Cardiac fibroblast (primary cell): ENCODE measurements around the gene PER3.

ENCODE experiments used
- DNase-seq, 2 donors: peaks; one replicate each; pipeline versions ENCODE4 v3.0.0 to v3.0.0-alpha.2; 2010; ENCODE audit warnings: low read depth in 2 of 2
- H3K4me3 ChIP-seq, 2 donors: replicated peaks in 1 of 2; 1 replicate in 1 of 2; 2 replicates in 1 of 2; pipeline ENCODE4 v1.5.1; 2011; ENCODE audit warnings: low read depth in 2 of 2, low read length in 2 of 2, mild to moderate bottlenecking in 2 of 2, moderate library complexity in 1 of 2
- TF ChIP-seq, protein P1 (sequence below): IDR thresholded peaks from one replicate; pipeline ENCODE4 v1.5.1; 2011; ENCODE audit warnings: low read depth, mild to moderate bottlenecking, low read length, inconsistent platforms

Gene PER3

GRCh38 chr1:7860130-7860529 is 76.0 kb downstream of the PER3 start:
- DNase-seq: no peak
- TF ChIP-seq, protein P1, sequence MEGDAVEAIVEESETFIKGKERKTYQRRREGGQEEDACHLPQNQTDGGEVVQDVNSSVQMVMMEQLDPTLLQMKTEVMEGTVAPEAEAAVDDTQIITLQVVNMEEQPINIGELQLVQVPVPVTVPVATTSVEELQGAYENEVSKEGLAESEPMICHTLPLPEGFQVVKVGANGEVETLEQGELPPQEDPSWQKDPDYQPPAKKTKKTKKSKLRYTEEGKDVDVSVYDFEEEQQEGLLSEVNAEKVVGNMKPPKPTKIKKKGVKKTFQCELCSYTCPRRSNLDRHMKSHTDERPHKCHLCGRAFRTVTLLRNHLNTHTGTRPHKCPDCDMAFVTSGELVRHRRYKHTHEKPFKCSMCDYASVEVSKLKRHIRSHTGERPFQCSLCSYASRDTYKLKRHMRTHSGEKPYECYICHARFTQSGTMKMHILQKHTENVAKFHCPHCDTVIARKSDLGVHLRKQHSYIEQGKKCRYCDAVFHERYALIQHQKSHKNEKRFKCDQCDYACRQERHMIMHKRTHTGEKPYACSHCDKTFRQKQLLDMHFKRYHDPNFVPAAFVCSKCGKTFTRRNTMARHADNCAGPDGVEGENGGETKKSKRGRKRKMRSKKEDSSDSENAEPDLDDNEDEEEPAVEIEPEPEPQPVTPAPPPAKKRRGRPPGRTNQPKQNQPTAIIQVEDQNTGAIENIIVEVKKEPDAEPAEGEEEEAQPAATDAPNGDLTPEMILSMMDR: no peak

GRCh38 chr1:7861452-7861851 is 77.4 kb downstream of the PER3 start:
- no peak for DNase-seq
- TF ChIP-seq, protein P1: no peak
- H3K4me3 ChIP-seq: no peak overlapping the region

More at GRCh38 chr1:7860130-7860529, 76.0 kb downstream of the PER3 start:
- H3K4me3 ChIP-seq: no peak overlapping the region

DNA sequence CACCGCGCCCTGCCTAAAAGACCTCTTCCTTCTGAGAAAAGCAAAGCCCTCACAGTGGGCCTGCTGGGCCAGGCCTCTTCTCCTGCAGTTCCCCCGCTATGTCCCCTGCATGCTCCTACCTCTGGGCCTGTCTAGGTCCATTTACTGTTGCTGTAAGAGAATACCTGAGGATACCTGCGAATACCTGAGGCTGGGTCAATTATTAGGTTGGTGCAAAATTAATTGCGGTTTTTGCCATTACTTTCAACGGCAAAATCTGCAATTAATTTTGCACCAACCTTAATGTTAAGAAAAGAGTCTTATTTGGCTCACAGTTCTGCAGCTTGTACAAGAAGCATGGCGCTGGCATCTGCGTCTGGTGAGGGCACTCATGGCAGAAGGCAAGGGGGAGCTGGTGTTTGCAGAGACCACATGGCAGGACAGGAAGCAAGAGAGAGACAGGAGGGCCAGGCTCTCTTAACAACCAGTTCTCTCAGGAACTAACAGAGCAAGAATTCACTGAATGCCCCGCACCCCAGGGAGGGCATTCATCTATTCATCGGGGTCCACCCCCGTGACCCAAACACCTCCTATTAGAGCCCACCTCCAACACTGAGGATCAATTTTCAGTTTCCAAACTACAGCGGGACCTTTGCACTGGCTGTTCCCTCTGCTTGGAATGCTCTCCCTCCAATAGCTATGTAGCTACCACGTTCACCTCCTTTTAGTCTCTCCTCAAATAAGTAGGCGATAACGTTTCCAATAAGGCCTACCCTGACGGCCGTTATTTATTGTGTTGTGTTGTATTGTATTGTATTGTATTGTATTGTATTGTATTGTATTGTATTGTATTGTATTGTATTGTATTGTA is 78.3 kb downstream of the PER3 start:
- no peak overlapping the region for H3K4me3 ChIP-seq
- TF ChIP-seq, protein P1: no peak
- DNase-seq: no peak

DNA sequence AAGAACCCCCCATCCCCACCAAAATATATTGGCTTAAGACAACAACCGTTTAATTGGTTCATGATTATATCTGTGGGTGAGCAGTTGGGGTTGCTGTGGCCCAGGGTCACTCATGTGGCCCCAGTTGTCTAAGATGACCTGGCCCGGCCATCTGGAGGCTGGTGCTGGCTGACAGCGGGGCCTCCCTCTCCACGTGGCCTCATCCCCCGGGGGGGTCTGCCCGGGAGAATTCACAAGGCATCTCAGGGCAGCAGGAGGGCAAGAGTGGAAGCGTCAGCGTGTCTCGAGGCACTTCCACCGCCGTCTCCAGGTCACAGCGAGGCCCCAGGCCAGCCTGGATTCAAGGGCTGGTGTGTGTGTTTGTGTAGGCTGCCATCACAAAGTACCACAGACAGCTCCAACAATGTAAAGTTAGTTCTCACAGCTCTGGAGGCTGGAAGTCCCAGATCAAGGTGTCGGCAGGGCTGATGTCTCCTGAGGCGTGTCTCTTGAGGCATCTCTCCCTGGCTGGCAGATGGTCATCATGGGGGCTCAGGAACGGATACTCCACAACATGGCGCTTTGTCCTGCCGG is 79.8 kb downstream of the PER3 start:
- TF ChIP-seq, protein P1: no peak
- H3K4me3 ChIP-seq: no peak overlapping the region
- DNase-seq: no peak

DNA sequence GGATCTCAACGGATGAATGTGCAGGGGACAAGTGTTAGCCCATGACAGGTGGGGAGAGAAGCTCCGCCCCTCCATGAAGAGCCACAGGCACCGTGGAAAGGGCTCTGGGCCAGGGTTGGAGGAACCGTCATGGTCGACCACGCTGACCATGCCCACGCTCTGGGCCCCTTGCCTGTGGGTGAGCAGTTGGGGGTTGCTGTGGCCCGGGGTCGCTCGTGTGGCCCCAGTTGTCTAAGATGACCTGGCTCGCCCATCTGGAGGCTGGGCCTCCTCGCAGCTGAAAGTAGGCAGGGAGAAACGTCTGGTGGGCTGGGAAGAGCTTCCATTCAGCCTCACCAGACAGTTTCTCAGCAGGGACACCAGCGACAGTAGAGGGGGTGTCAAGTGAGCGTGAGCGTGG is 81.9 kb downstream of the PER3 start:
- H3K4me3 ChIP-seq: no peak overlapping the region
- DNase-seq: no peak
- TF ChIP-seq, protein P1: no peak

DNA sequence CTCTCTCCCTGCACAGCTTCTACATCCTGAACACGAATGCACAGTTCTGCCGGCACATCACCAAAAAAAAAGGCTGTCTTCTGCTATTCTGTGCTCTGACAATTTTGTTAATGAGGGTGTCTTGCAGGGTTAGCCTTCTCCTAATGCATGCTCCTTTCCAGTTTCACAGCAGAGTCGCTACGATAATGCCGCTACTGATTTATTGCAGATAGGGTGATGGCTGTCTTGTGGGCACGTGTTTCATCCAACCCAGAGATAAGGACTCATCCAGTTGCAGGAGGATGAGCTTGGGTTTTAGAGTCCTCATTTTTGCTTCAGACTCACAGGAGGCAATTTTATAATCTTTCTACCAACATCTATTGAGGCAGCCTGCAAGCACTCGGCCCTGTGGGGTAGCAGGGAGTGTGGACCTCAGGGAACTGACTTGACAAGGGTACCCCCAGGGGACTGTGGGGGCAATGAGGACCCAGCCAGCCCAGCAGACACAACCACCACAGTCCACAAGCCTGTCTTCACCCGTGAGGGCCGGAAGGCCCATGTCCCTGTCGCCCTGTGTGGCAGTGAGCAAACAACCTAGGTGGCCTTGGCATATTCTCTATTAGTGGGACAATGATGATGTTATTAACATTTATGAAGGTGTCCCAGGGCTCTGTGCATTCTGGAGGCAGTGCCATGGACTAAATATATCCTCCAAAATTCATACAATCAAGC is 84.1 kb downstream of the PER3 start:
- no peak overlapping the region for H3K4me3 ChIP-seq
- TF ChIP-seq, protein P1: no peak
- DNase-seq: no peak
